ENCODE measurements around the gene SRSF3. TPM values are rescaled to one million over a fixed set of nuclear protein-coding genes. Genes with fewer than 3 reads are reported as not detected.
"Not testable (repeated sequence)": the region's sequence is repeated elsewhere in the genome, so short reads cannot be mapped to it uniquely, and the experiment has no call there.

SRSF3 gene
- polyA plus RNA-seq, 1 donor: 602 TPM

DNA sequence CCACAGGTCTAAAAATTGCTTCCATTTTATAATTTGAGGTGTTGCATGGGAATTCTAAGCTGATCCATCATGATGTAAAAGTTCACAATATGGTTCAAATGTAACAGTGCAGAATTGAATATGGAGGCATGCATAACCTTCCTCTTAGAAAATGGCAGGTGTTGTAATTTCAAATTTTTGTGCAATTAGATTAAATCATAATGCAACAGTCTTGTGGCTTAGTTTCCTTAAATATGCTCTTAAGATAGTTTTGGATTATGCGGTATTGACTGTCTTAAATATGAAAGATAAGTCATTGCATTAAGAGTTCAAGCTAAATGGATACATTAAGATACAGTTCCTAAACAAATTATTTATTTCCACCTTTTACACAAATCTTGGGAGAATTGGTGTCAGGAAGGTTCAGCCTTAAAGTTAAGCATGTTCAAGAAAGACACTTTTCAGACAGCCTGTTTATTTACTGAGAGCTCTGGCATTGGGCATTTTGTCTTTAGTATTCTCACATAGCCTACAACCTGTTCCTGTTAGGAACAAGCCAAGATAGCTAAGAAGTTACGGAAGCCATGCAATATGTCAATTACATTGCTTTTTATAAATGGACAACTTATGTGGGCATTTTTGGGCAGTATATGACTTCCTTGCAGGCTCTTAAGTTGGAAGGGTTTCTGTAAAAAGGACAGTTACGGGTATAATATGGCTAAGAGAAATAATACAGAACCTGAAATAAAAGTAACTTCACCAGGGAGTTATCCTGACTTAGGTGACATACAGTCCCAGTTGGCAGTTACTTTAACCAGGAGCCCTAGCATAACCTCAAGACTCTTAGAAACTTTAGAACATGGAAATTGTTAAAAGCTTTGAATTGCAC, 9.3 kb downstream of the SRSF3 start:
- DNase-seq: no peak

- DNase-seq: no peak
Observed at GRCh38 chr6:36604090-36605060, 10.2 kb downstream of the SRSF3 start.

DNA sequence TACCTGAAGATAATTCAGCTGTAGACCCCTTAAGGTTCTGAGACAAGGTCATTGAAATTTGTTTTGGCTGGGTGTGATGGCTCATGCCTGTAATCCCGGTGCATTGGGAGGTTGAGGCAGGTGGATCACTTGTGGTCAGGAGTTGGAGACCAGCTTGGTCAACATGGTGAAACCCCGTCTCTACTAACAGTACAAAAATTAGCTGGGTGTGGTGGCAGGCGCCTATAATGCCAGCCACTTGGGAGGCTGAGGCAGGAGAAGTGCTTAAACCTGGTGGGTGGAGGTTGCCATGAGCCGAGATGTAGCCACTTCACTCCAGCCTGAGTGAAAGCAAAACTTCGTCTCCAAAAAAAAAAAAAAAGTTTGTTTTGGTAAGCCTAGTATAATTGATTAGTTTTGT, 11.0 kb downstream of the SRSF3 start:
- DNase-seq: no peak

DNA sequence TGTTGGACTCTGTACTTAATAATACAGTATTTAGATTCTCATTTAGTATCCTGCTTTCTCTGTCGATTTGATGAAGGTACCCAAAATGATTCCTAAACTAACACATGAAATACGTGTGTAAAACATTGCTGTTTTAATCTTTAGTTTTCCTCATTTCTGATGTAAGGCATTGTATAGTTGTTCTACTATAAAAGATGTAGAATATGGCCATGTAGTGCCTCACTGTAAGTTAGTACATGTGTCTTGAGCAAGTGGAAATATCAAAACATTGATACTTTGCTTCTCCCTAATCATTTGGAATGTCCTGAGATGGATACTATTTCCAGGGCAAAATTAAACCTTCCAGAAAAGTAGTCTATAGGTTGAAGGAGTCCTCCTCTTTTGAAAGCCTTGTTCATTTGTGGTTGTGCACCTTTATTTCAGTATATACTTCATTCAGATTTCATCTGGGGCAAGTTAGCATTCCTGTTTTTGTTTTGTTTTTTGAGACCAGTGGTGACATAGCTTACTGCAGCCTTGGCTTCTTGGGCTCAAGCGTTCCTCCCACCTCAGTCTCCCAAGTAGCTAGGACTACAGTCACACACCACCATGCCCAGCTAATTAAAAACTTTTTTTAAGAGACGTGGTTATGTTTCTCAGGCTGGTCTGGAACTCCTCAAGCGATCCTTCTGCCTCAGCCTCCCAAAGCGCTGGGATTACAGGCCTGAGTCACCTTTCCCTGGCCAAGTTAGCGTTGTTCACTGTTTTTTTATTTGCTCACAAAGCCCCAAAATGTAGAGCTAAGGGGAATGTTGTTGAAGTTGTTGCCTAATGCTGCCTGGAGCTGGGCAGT, 11.6 kb downstream of the SRSF3 start:
- DNase-seq: no peak

DNA sequence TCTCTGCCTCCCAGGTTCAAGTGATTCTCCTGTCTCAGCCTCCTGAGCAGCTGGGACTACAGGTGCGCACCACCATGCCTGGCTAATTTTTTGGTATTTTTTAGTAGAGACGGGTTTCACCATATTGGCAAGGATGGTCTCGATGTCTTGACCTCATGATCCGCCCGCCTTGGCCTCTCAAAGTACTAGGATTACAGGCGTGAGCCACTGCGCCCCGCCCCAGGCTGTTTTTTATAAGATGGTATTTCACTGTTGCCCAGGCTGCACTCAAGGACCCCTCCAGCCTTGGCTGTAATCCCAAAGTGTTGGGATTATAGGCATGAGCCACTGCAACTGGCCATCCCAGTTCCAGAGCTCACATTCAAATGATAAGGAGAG, 13.1 kb downstream of the SRSF3 start:
- not testable (repeated sequence) for DNase-seq

DNA sequence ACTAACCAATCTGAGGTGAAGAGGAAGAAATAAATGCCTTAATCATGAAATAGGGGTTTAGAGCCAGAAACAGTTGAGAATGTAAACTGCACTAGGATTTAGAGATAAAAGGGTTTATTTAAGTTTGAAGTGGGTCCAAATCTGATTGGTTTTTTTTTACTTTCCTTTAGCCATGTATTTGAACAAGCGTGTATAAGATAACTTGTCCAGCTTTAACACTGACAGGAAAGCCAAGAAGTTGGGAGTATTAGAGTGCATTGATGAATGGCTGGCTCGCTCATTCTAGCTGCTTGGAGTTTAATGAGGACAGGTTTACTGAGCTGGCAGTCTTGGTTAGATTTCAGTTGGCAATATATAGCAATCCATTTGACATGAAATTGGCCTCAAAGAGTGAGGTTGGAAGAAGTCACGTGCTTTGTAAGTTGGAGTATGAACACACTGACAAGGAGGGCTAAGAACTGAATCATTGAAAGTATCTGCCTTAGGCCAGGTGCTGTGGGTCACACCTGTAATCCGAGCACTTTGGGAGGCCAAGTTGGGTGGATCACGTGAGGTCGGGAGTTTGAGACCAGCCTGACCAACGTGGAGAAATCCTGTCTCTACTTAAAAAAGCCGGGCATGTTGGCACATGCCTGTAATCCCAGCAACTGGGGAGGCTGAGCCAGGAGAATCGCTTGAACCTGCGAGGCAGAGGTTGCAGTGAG, 13.7 kb downstream of the SRSF3 start:
- DNase-seq: no peak

- no peak for DNase-seq
Observed at GRCh38 chr6:36608788-36609563, 14.8 kb downstream of the SRSF3 start.

- DNase-seq: no peak
Observed at GRCh38 chr6:36609582-36609981, 15.4 kb downstream of the SRSF3 start.

- DNase-seq: no peak
Observed at GRCh38 chr6:36610041-36610955, 16.1 kb downstream of the SRSF3 start.

- no peak for DNase-seq
Observed at GRCh38 chr6:36610956-36611336, 16.8 kb downstream of the SRSF3 start.

GRCh38 chr6:36611679-36612078, 17.5 kb downstream of the SRSF3 start:
- not testable (repeated sequence) for DNase-seq

- DNase-seq: no peak
Observed at GRCh38 chr6:36612101-36612625, 18.0 kb downstream of the SRSF3 start.

DNA sequence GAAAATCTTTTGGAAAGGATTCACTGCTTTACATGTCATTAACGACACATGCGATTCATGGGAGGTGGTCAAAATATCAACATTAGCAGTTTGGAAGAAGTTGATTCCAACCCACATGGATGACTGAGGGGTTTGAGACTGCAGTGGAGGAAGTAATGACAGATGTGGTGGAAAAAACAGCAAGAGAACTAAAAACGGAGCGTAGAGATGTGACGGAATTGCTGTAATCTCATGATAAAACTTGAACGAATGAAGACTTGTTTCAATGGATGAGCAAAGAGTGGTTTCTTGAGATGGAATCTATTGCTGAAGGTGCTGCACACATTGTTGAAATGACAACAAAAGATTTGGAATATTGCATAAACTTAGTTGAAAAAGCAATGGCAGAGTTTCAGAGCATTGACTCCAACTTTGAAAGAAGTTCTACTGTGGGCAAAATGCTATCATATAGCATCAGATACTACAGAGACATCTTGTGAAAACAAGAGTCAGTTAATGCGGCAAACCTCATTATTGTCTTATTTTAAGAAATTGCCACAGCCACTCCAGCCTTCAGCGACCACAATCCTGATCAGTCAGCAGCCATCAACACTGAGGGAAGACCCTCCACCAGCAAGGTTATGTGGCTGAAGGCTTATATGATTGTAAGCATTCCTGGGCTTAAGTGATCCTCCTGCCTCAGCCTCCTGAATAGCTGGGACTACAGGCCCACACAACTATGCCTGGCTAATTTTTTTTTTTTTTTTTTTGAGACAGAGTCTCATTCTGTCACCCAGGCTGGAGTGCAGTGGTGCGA, 19.2 kb downstream of the SRSF3 start:
- DNase-seq: no peak

GRCh38 chr6:36615018-36615761, 21.0 kb downstream of the SRSF3 start:
- DNase-seq: no peak

- no peak for DNase-seq
Observed at GRCh38 chr6:36616893-36617521, 22.8 kb downstream of the SRSF3 start.

GRCh38 chr6:36618366-36619355, 24.5 kb downstream of the SRSF3 start:
- DNase-seq: no peak
